GM18868 (cell line): ENCODE data around the gene ARHGAP10.

ENCODE experiments used
- ATAC-seq: cut with Tn5 transposase; IDR thresholded peaks from one replicate; pipeline ENCODE4 v1.9.1; 2021; ENCODE audit warnings: mild to moderate bottlenecking, moderate library complexity; ENCODE audit not compliant: unreplicated experiment

Gene ARHGAP10

GRCh38 chr4:147824316-147824715 lies 92.4 kb downstream of the ARHGAP10 start:
- ATAC-seq, result no peak

GRCh38 chr4:147824884-147825283 lies 93.0 kb downstream of the ARHGAP10 start:
- no peak for ATAC-seq

DNA sequence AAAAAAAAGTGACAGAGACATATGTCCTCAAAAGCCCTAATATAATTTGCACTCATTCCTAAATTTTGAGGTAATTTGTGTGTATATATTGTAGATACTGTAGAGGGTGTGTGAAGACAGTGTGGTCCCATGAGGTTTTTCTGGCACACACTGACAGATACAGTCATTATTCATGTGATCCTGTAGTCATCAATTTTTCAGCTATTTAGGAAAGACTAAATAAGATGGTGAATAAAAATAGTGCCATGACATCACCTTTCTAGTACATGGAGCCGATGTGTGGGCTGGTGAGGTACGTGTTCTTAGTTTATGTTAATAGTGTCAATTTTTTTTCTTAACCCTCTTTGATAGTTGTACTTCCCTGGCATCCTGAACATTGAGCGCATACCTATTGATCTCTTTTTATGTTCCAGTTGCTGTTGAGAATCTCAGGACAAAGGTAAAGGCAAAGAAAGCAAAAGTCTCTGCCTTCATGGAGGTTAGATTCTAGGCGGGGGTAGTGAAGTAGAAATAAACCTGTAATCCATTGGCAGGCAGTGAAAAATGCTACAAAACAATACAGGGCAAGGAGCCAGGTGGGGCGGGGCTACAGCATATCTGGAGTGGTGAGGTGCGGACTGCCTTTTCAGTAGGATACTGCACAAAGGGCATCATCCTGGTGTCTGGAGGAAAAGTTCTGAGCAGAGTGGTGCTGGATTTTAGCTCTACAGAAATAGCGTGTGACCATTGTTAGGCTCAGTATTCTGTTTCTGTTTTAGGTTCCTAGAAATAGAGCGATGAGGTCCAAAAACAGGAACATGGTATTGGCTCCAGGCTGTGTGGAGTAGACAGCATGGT lies 93.8 kb downstream of the ARHGAP10 start:
- ATAC-seq, result no peak

DNA sequence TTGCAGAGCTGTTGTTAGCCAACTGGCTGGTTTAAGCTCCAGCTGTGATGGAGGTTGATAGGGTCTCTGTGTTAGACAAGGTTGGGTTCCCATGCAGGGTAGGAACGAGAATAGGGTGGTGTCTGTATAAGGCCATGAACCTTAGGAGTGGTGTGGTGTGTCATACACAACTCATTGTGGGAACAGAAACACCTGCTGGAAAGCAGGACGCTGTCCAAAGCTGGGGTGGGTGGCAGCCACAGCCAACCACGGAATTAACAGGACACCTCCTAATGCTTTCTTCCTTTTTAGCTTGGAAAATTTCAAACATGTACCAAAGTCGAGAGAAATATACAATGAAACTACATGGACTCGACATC lies 94.4 kb downstream of the ARHGAP10 start:
- ATAC-seq, result no peak

- no peak for ATAC-seq
These were observed 96.5 kb downstream of the ARHGAP10 start for GRCh38 chr4:147828331-147828905.

- no peak for ATAC-seq
These were observed 97.7 kb downstream of the ARHGAP10 start for GRCh38 chr4:147829401-147830101.

DNA sequence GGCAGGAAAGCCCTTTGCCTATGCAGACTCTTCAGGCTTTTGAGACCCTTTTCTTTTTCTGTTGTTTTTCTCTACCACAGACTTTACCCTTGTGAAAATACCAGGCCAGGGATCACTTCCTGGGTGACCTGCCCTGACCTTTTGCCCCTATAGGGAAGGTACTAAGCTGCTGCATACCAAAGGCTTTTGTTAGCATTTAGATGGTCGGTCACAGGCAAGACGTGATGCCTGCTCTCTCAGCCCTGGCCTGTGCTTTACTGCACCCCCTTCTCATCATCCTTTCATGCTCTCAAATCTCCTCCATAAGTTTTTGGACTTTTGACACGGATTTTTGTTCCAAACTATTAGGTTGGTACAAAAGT lies 98.2 kb downstream of the ARHGAP10 start:
- ATAC-seq, result no peak

- ATAC-seq, result no peak
These were observed 99.1 kb downstream of the ARHGAP10 start for GRCh38 chr4:147830987-147831386.

- ATAC-seq, result no peak
These were observed 99.8 kb downstream of the ARHGAP10 start for GRCh38 chr4:147831551-147832171.

- no peak for ATAC-seq
These were observed 101.4 kb downstream of the ARHGAP10 start for GRCh38 chr4:147833254-147833653.

GRCh38 chr4:147833741-147834140 lies 101.9 kb downstream of the ARHGAP10 start:
- ATAC-seq, result no peak

- no peak for ATAC-seq
These were observed 102.6 kb downstream of the ARHGAP10 start for GRCh38 chr4:147834480-147834879.

DNA sequence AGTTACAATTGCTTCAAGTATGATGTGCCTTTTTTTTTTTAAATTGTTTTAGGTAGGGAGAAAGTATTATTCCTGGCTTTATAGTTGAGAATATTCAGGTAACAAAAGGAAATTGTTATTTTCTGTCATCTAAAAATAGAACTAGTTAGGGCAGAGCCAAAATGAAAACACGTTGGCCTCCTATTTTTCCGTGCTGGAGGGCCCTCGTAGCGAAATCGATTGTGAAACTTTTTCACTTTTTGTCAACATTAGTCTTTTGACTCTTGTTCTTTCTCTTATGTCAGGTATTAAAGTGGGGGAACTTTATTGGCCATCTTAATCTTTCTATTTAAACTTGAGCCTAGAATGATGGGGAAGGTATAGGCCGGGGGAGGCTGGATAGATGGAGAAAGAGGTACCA lies 104.9 kb downstream of the ARHGAP10 start:
- ATAC-seq, result no peak

GRCh38 chr4:147837435-147837834 lies 105.5 kb downstream of the ARHGAP10 start:
- no peak for ATAC-seq

GRCh38 chr4:147837854-147838253 lies 106.0 kb downstream of the ARHGAP10 start:
- ATAC-seq, result no peak

DNA sequence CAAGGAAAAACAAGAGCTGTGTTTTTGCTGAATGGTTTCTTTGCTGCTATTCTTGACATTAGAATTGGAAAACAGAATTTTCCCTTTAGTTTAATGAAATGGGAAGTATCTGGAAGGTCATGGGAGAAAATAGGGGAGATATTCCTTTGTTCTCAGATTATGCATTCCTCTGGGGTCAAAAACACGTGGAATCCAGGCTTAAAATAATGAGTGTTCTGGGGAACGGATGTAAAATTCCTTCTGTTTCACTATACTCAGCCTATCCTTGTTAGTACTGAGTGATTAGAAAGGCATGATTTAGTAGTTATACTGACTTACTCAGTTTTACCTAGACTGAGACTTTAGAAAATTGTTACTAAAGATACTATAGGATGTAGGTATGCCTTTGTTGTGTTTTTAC lies 107.3 kb downstream of the ARHGAP10 start:
- ATAC-seq, result no peak

- no peak for ATAC-seq
These were observed 107.8 kb downstream of the ARHGAP10 start for GRCh38 chr4:147839663-147840062.

DNA sequence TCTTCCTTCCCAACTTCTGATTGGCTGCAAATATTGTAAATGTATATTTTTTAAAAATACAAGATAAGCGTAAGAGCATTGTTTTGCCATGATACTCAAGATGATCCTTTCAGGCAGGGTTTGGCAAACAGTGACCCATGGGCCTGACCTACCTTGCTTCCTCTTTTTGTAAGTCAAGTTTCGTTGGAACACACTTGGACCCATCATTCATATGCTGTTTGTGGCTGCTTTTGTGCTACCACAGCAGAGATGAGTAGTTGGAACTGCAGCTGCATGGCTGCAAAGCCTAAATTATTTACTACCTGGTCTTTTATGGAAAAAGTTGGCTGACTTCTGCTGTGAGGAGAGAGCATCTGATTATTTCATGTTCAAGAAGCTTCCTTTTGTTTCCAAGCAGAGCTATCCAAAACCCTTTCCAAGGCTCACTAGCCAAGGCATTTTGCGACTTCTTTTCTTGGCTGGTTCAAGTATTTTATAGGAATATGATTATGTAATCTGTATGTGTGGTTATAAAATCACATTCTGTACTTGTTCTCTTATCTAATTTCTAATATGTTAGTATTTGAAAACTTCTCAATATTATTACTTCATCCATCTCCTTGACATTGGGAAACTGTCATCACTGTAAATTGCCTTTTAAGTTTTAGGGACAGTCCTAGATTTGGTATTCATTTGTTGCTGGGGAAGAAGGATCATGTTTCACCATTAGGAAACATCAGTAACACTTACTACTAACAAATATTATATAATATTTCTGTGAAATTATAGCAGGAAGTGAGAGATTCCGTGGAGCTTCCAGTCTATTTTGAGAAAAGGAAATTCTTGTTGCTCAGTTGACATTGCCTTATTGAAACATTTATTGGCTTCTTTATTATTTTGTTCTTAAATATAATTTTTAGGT lies 109.2 kb downstream of the ARHGAP10 start:
- ATAC-seq, result peak; percentile 78

GRCh38 chr4:147842573-147842972 lies 110.7 kb downstream of the ARHGAP10 start:
- ATAC-seq, result no peak

DNA sequence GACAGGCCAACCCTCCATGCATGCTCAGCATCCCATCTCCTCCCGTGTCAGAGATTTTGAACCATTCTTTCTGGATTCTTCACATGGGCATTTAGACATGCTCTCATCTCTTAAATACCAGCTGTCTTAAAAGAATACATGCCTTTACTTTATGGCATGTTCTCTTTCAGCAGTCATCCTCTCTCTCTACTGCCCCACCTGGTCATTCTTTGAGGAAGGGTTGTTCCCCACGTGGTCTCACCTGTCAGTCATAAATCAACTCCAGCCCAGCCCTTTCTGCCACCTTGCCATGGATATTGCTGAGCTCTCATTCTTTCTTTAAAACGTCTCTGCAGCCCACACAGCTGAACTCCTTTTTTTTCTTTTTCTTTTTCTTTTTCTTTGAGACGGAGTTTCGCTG lies 111.3 kb downstream of the ARHGAP10 start:
- peak; percentile 29 for ATAC-seq

GRCh38 chr4:147844781-147845180 lies 112.9 kb downstream of the ARHGAP10 start:
- no peak for ATAC-seq
